Liver (tissue), 9 donors: Measurements from ENCODE around the gene KIF17. TPM values are rescaled to one million over a fixed set of nuclear protein-coding genes. Genes with fewer than 3 reads are reported as not detected.

Source experiments
- DNase-seq: peaks from one replicate; pipeline ENCODE4 v3.0.0-alpha.2; 2017; ENCODE audit warnings: low spot score
- H3K27ac ChIP-seq, 2 donors: one replicate each; pipeline ENCODE4 v1.7.0; 2013; ENCODE audit warnings: inconsistent platforms in 2 of 2, low read length in 2 of 2, control low read depth in 1 of 2, low read depth in 1 of 2, mild to moderate bottlenecking in 1 of 2
- H3K27me3 ChIP-seq, 4 donors: one replicate each; pipeline versions ENCODE4 v1.6.1 to v1.7.0; 2013; ENCODE audit warnings: low read length in 3 of 4, inconsistent platforms in 1 of 4, mild to moderate bottlenecking in 1 of 4, moderate library complexity in 1 of 4; ENCODE audit not compliant: control insufficient read depth in 4 of 4, insufficient read depth in 4 of 4
- H3K36me3 ChIP-seq, 4 donors: one replicate each; pipeline versions ENCODE4 v1.6.1 to v1.7.0; 2013; ENCODE audit warnings: low read length in 3 of 4, mild to moderate bottlenecking in 3 of 4, low read depth in 1 of 4, moderate library complexity in 1 of 4; ENCODE audit not compliant: control insufficient read depth in 4 of 4, insufficient read depth in 3 of 4
- H3K4me1 ChIP-seq, 4 donors: one replicate each; pipeline versions ENCODE4 v1.6.1 to v1.7.0; 2013; ENCODE audit warnings: low read length in 3 of 4, mild to moderate bottlenecking in 3 of 4, moderate library complexity in 1 of 4; ENCODE audit not compliant: control insufficient read depth in 4 of 4, insufficient read depth in 4 of 4
- H3K4me3 ChIP-seq, 3 donors: one replicate each; pipeline versions ENCODE4 v1.6.1 to v1.7.0; 2013; ENCODE audit warnings: low read length in 3 of 3, control low read depth in 1 of 3, low read depth in 1 of 3, mild to moderate bottlenecking in 1 of 3
- H3K9ac ChIP-seq, 2 donors: one replicate each; pipeline ENCODE4 v1.7.0; 2013; ENCODE audit warnings: low read length in 2 of 2, mild to moderate bottlenecking in 2 of 2, moderate library complexity in 2 of 2, control low read depth in 1 of 2, low read depth in 1 of 2
- H3K9me3 ChIP-seq, 4 donors: one replicate each; pipeline versions ENCODE4 v1.6.1 to v1.7.0; 2013; ENCODE audit warnings: low read length in 3 of 4; ENCODE audit not compliant: control insufficient read depth in 4 of 4
- FOXA1 ChIP-seq: IDR thresholded peaks from 2 replicates; pipeline ENCODE4 v1.6.1; 2016; ENCODE audit warnings: antibody characterized with exemption
- GABPA ChIP-seq, 2 donors: IDR thresholded peaks in 1 of 2; conservative IDR thresholded peaks in 1 of 2; 2 replicates each; pipeline ENCODE4 v1.6.1; 2016; ENCODE audit warnings: antibody characterized with exemption in 2 of 2, mild to moderate bottlenecking in 1 of 2, moderate library complexity in 1 of 2
- HNF4G ChIP-seq: IDR thresholded peaks from 2 replicates; pipeline ENCODE4 v1.6.1; 2016; ENCODE audit warnings: antibody characterized with exemption
- JUND ChIP-seq, 2 donors: IDR thresholded peaks; 2 replicates each; pipeline ENCODE4 v1.6.1; 2016; ENCODE audit warnings: antibody characterized with exemption in 2 of 2
- RAD21 ChIP-seq, 2 donors: IDR thresholded peaks; 2 replicates each; pipeline ENCODE4 v1.6.1; 2016; ENCODE audit warnings: antibody characterized with exemption in 2 of 2, mild to moderate bottlenecking in 2 of 2
- SP1 ChIP-seq: IDR thresholded peaks from 2 replicates; pipeline ENCODE4 v1.6.1; 2018; ENCODE audit warnings: antibody characterized with exemption, mild to moderate bottlenecking
- WGBS: extraction: QIAGEN DNeasy Blood & Tissue Kit; methylation state at CpG from one replicate; pipeline ENCODE4 v1.1.7; 2013; 5-methylcytosine and 5-hydroxymethylcytosine counted together
- polyA plus RNA-seq, 2 donors: library from polyadenylated mRNA; stranded (reverse) in 1 of 2; unstranded in 1 of 2; fragments of 200-250 nt in 1 of 2; fragments of >200 nt in 1 of 2; fragmentation: Nextera tagmentation in 1 of 2; extraction: Ambion mirVana in 1 of 2; gene quantifications; one replicate each; pipeline versions ENCODE4 v1.2.1 to v1.2.3, GENCODE V29; 2013 to 2015
- total RNA-seq, 2 donors: library from RNA; depleted of rRNA; stranded (reverse); fragments of >200 nt; gene quantifications; one replicate each; pipeline ENCODE4 v1.2.3, GENCODE V29; 2014
- TF ChIP-seq, protein P1 (sequence below): IDR thresholded peaks from 2 replicates; pipeline ENCODE4 v1.6.1; 2016; ENCODE audit warnings: antibody characterized with exemption
- TF ChIP-seq, protein P2 (sequence below): fragments of 150-350 bp; IDR thresholded peaks from 2 replicates; pipeline ENCODE4 v1.5.1; 2017; ENCODE audit warnings: improper control_type of control experiment, low read depth, low read length; ENCODE audit not compliant: missing input control
- TF ChIP-seq, protein P3 (sequence below): IDR thresholded peaks from 2 replicates; pipeline ENCODE4 v1.6.1; 2016; ENCODE audit warnings: antibody characterized with exemption, mild to moderate bottlenecking
- TF ChIP-seq, protein P4 (sequence below): IDR thresholded peaks from 2 replicates; pipeline ENCODE4 v1.6.1; 2016; ENCODE audit warnings: antibody characterized with exemption
- donor health status: healthy.
- donor health status: healthy.
- donor health status: healthy.
- donor health status: healthy.
- donor health status: healthy.

Gene KIF17
- total and polyA plus RNA-seq, 4 donors = 1.0 to 2.7 (median 2.0) TPM

DNA sequence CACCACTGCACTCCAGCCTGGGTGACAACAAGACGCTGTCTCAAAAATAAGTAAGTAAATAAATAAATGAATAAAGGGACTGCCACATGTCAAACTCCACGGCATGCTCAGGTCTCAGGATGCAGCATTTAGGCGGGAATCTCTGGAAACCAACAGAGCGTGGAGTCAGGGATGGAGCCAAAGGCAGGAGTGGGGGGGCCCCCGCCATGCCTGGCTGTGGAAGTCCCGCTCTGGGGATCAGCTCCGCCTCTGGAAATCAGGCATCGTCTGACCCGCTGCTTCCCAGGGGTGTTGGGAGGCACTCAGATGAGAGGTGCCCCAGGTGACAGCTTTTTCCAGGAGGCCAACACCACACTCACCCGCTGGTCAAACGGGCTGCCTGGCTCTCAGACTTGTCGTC is 20.2 kb downstream of the KIF17 start:
- Histone ChIP-seq H3K27ac (no peak overlapping the region), H3K27me3 (no peaks in the 10 kb centered on the region), H3K9ac (no peak overlapping the region)

DNA sequence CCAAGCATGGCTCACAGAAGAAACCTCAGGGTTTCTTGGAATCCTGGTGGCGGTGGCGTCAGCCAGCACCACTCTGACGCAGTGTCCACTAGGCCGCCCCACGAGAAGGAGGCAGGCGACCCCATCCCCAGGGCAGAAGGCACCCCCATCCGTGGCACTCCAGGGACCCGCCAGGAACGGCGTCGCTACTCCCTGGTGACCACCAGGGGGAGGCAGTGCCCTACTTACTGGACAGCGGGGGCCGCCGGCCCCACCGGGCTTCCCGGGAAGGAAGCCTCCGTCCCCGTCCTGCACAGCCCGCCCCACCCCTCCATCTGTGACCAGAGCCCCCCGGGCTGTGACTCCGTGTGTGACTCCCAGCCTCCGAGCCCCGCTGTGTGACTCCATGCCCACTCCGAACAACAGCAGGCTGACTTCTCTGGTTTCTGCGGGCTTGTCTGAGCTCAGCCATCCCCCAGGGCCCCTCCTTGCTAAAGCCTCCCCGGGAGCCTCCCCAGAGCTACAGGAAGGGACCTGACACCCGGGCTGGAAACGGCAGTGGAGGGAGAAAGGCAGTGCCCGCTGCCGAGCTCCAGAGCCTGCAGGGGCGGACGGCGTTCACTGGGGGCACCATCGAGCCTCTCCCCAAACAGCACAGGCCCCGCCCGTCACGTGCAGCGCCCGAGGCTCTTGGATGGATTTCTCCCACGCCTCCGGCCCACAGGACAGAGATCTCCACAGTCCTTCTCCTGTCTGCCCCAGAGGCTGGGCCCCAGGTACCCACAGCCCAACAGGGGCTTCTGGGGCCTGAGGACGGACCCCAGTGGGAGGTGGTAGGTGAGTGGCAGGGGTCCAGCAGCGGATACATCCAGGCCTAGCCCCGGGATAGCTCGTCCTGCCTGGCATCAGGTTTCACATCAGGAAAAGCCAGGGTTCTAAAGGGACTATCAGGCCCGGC is 21.1 kb downstream of the KIF17 start:
- H3K4me3 ChIP-seq = peak overlapping the region; percentile 27 to 57 (median 51)
- H3K9me3 ChIP-seq = no peaks in the 10 kb centered on the region
- DNase-seq = peak; percentile 80
- H3K36me3 ChIP-seq = no peaks in the 10 kb centered on the region
- TF ChIP-seq, protein P1, sequence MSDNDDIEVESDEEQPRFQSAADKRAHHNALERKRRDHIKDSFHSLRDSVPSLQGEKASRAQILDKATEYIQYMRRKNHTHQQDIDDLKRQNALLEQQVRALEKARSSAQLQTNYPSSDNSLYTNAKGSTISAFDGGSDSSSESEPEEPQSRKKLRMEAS = no peak
- peak; percentile 18 for TF ChIP-seq SP1
- TF ChIP-seq RAD21 (IDR thresholded peaks at IDR 0.05) = peak; percentile 75 to 77
- TF ChIP-seq, protein P2, sequence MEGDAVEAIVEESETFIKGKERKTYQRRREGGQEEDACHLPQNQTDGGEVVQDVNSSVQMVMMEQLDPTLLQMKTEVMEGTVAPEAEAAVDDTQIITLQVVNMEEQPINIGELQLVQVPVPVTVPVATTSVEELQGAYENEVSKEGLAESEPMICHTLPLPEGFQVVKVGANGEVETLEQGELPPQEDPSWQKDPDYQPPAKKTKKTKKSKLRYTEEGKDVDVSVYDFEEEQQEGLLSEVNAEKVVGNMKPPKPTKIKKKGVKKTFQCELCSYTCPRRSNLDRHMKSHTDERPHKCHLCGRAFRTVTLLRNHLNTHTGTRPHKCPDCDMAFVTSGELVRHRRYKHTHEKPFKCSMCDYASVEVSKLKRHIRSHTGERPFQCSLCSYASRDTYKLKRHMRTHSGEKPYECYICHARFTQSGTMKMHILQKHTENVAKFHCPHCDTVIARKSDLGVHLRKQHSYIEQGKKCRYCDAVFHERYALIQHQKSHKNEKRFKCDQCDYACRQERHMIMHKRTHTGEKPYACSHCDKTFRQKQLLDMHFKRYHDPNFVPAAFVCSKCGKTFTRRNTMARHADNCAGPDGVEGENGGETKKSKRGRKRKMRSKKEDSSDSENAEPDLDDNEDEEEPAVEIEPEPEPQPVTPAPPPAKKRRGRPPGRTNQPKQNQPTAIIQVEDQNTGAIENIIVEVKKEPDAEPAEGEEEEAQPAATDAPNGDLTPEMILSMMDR = peak; percentile 79
- no peak overlapping the region for H3K9ac ChIP-seq
- peaks cover 2 to 12% (median 7%) of the 10 kb centered on the region in 4 donors for H3K4me1 ChIP-seq
- H3K27me3 ChIP-seq = no peaks in the 10 kb centered on the region
- peak overlapping the region; percentile 44 to 58 for H3K27ac ChIP-seq
- WGBS = 4% methylated on average over 46 of the region's 46 CpGs

More for the DNA sequence above, 20.2 kb downstream of the KIF17 start:
- TF ChIP-seq, protein P2 = no peak
- TF ChIP-seq FOXA1 = no peak
- TF ChIP-seq, protein P1 = no peak
- TF ChIP-seq SP1 = no peak
- no peak for TF ChIP-seq HNF4G
- TF ChIP-seq GABPA (IDR thresholded peaks at IDR 0.05 in 1 of 2, conservative IDR thresholded peaks at IDR 0.05 in 1 of 2) = no peak
- no peak for TF ChIP-seq RAD21 (IDR thresholded peaks at IDR 0.05)
- TF ChIP-seq, protein P3, sequence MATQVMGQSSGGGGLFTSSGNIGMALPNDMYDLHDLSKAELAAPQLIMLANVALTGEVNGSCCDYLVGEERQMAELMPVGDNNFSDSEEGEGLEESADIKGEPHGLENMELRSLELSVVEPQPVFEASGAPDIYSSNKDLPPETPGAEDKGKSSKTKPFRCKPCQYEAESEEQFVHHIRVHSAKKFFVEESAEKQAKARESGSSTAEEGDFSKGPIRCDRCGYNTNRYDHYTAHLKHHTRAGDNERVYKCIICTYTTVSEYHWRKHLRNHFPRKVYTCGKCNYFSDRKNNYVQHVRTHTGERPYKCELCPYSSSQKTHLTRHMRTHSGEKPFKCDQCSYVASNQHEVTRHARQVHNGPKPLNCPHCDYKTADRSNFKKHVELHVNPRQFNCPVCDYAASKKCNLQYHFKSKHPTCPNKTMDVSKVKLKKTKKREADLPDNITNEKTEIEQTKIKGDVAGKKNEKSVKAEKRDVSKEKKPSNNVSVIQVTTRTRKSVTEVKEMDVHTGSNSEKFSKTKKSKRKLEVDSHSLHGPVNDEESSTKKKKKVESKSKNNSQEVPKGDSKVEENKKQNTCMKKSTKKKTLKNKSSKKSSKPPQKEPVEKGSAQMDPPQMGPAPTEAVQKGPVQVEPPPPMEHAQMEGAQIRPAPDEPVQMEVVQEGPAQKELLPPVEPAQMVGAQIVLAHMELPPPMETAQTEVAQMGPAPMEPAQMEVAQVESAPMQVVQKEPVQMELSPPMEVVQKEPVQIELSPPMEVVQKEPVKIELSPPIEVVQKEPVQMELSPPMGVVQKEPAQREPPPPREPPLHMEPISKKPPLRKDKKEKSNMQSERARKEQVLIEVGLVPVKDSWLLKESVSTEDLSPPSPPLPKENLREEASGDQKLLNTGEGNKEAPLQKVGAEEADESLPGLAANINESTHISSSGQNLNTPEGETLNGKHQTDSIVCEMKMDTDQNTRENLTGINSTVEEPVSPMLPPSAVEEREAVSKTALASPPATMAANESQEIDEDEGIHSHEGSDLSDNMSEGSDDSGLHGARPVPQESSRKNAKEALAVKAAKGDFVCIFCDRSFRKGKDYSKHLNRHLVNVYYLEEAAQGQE = no peak
- TF ChIP-seq, protein P4, sequence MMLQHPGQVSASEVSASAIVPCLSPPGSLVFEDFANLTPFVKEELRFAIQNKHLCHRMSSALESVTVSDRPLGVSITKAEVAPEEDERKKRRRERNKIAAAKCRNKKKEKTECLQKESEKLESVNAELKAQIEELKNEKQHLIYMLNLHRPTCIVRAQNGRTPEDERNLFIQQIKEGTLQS = no peak
- no peak for TF ChIP-seq JUND (IDR thresholded peaks at IDR 0.05)
- no peak overlapping the region for H3K4me3 ChIP-seq
- 90% methylated on average over 12 of the region's 12 CpGs for WGBS
- no peaks in the 10 kb centered on the region for H3K9me3 ChIP-seq
- no peaks in the 10 kb centered on the region for H3K36me3 ChIP-seq
- H3K4me1 ChIP-seq = peaks cover 2 to 12% (median 7%) of the 10 kb centered on the region in 4 donors
- no peak for DNase-seq
